Lung microvascular endothelial cell (primary cell): ENCODE data around the gene GTF2F2. TPM values are rescaled to one million over a fixed set of nuclear protein-coding genes. Genes with fewer than 3 reads are reported as not detected.

ENCODE experiments used
- DNase-seq, 2 donors: peaks; one replicate each; pipeline versions ENCODE4 v3.0.0 to v3.0.0-alpha.2; 2010; ENCODE audit warnings: low read depth in 2 of 2
- total RNA-seq: library from RNA; depleted of rRNA; stranded (reverse); fragments of >200 nt; gene quantifications from 2 replicates; pipeline ENCODE4 v1.2.1, GENCODE V29; 2014

GTF2F2 gene
- total RNA-seq, 1 donor from 2014 or later = 14.5 TPM

DNA sequence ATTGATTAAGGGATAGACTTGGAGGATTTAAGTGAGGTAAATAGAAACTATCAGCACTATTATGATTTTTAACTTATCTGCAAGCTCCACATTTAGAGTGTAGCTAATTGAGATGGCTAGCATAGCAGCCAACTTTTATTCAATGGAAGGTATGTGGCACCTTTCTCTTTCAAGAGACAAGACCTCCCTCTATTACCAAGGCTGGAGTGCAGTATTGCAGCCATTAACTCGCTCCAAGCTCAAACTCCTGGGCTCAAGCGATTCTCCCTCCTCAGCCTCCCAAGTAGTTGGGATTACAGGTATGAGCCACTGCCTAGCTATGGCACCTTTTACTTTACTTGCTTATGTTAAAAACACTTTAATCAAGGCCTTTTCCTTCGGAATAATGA, 212.5 kb downstream of the GTF2F2 start:
- no peak for DNase-seq

- no peak for DNase-seq
Observed at GRCh38 chr13:45333251-45333976, 213.1 kb downstream of the GTF2F2 start.

Other genes with a start within 250 kb of the GTF2F2 start
- 1.1 and 1.6 TPM in 2 replicates for gene NUFIP1, start 131.0 kb upstream of the GTF2F2 start, total RNA-seq
- 13.7 and 25.0 TPM in 2 replicates for gene GPALPP1, start 131.0 kb upstream of the GTF2F2 start, total RNA-seq
- not detected in 2 replicates for gene KCTD4, start 80.5 kb downstream of the GTF2F2 start, total RNA-seq
- gene TPT1, start 220.7 kb downstream of the GTF2F2 start, total RNA-seq = 1,418 and 2,740 TPM in 2 replicates